Fibroblast of skin of scalp (primary cell): ENCODE data around the gene SLFN12L.
"Not testable (repeated sequence)": the region's sequence is repeated elsewhere in the genome, so short reads cannot be mapped to it uniquely, and the experiment has no call there.

ENCODE experiments used
- DNase-seq: peaks from one replicate; pipeline ENCODE4 v3.0.0-alpha.2; 2013

The SLFN12L gene

DNA sequence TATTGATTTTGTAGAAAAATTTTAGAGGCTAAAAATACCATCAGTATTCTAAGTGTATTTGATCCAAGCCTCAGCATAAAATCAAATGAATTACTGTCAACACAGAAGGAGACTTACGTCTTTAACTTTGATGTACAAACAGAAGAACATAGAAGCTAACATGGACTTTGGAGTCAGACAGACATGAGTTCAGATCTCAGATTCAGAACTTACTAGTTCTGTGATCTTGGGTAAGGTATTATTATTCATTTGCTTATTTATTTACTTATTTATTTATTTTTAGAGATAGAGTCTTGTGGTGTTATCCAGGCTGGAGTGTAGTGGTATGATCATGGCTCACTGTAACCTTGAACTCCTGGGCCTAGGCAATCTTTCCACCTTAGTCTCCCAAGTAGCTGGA is 4.0 kb upstream of the SLFN12L start:
- DNase-seq = no peak

GRCh38 chr17:35540589-35541404 is 3.3 kb upstream of the SLFN12L start:
- DNase-seq = peak; percentile 23

DNA sequence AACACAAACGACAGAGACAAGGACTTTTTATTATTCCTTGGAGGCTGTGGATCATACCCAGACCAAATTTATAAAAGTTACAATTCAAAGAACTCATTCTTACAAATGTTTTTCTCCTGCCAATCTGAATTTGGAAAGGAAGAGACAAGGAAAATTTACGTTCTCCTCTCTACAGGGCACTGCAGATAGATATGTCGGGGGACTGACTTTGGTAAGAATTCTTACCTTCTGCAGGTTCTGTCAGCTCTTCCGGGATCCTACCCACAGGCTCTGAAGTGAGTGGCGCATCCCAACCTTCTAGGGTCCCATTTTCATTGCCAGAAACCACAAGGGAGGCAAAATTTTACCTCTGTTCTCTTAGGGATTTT is 2.2 kb upstream of the SLFN12L start:
- DNase-seq = no peak

GRCh38 chr17:35536664-35537171 is 760 bp downstream of the SLFN12L start:
- DNase-seq = no peak

- DNase-seq = not testable (repeated sequence)
Measured at GRCh38 chr17:35535406-35535805, 2.1 kb downstream of the SLFN12L start.

DNA sequence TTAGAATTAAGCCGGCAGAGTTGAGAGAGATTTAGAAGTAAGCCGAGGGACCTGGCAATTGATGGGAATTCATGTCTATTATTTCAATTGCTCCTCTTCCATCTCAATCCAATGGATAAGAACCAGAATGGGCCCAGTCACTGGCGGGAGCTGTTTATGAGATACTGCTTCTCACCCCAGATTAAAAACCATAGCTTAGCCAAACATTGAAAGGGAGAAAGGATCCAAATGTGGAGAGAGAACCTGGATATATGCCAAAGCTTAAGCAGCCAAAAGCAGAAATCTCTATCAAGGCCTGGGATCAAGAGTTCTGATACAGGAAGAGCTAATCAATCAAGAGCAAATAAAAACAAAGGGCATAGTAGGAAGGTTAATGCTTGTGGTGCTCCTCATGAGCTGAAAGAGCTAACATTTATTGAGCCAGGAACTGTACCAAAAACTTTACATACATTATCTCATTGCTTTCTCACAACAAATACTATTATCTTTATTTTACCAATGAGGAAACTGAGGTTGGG is 2.8 kb downstream of the SLFN12L start:
- no peak for DNase-seq

GRCh38 chr17:35531160-35531559 is 6.3 kb downstream of the SLFN12L start:
- no peak for DNase-seq

DNA sequence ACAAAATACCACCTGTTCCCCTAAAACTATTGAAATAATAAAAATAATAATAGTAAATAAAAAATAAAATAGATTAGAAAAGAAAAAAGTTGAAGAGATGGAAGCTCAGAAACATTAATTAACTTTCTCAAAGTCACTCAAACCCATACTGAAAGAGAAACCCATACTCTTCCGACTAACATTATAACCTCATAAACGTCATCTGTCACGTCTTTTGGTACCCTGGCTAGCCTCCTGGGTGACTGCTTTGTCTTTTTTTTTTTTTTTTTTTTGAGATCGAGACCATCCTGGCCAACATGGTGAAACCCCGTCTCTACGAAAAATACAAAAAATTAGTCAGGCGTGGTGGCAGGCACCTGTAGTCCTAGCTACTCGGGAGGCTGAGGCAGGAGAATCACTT is 7.6 kb downstream of the SLFN12L start:
- no peak for DNase-seq

DNA sequence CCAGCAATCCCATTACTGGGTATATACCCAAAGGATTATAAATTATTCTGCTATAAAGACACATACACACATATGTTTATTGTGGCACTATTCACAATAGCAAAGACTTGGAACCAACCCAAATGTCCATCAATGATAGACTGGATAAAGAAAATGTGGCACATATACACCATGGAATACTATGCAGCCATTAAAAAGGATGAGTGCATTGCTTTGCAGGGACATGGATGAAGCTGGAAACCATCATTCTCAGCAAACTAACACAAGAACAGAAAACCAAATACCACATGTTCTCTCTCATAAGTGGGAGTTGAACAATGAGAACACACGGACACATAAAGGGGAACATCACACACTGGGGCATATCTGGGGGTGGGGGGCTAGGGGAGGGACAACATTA is 8.2 kb downstream of the SLFN12L start:
- DNase-seq = not testable (repeated sequence)

GRCh38 chr17:35523296-35523695 is 14.2 kb downstream of the SLFN12L start:
- no peak for DNase-seq

GRCh38 chr17:35521654-35522256 is 15.7 kb downstream of the SLFN12L start:
- not testable (repeated sequence) for DNase-seq

DNA sequence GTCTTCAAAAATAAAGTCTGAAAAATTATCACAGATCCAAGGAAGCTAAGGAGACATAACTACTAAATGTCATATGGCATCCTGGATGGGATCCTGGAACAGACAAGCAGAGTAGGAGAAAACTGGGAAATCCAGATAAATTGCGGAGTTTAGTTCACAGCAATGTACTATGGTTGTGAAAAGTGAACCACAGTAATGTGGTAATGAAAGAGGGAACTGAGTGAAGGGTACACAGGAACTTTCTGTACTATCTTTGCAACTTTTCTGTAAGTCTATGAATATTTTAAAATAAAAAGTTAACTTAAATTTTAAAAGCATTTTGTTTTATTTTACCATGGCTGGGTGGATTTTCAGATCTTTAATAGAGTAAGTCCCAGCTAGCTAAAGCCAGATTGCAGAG is 16.3 kb downstream of the SLFN12L start:
- no peak for DNase-seq

DNA sequence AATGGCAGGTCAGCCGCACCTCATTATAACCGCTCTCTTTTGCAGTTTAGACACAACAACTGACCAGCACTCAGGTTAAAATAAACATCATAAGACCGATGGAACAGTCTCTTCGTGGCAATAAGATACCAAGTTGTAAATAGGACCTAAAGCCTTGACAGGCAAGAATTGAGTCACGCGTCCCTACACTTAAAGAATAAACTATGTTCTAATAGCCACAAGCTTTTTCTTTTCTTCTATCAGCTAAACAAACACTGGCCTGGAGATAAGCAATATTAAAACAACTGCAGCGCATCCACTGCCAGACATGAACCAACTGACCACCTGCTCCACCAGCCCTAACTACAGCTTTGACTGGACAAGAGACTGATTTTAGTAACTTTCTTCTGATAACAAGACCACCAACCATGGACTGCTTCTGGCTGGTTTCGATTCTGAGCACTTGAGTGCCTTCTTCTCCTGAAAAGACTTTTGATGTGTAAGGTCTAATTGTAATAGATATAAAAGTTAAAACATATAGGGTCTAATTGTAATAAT is 17.5 kb downstream of the SLFN12L start:
- DNase-seq = no peak

DNA sequence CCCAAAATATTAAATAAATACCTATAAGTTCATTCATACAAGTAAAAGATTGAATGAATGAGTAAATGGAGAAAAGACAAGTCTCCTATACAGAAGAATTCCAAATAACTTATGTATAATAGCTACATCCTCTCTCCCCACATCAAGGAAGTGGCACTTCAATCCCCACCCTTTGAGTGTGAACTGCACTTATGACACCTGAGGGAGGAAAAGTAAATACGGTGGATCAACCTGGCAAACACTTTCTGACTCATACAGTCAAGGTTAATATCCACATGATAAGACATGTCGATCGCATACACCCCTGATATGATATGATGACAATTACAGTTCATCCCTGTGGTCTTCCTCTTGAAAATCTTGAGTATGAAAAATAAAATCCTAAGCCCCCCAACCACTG is 18.0 kb downstream of the SLFN12L start:
- no peak for DNase-seq

DNA sequence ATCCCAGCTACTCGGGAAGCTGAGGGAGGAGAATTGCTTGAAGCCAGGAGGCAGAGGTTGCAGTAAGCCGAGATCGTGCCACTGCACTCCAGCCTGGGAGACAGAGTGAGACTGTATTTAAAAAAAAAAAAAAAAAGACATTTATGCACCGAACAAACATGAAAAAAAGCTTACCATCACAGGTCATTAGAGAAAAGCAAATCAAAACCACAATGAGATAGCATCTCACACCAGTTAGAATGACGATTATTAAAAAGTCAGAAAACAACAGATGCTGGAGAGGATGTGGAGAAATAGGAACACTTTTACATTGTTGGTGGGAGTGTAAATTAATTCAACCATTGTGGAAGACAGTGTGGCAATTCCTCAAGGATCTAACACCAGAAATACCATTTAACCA is 19.0 kb downstream of the SLFN12L start:
- DNase-seq = not testable (repeated sequence)

GRCh38 chr17:35515027-35515426 is 22.5 kb downstream of the SLFN12L start:
- no peak for DNase-seq

- DNase-seq = peak; percentile 18
Measured at GRCh38 chr17:35514564-35514963, 22.9 kb downstream of the SLFN12L start.

GRCh38 chr17:35510052-35510451 is 27.4 kb downstream of the SLFN12L start:
- no peak for DNase-seq

GRCh38 chr17:35507714-35508113 is 29.8 kb downstream of the SLFN12L start:
- not testable (repeated sequence) for DNase-seq

GRCh38 chr17:35499548-35499947 is 37.9 kb downstream of the SLFN12L start:
- DNase-seq = no peak

DNA sequence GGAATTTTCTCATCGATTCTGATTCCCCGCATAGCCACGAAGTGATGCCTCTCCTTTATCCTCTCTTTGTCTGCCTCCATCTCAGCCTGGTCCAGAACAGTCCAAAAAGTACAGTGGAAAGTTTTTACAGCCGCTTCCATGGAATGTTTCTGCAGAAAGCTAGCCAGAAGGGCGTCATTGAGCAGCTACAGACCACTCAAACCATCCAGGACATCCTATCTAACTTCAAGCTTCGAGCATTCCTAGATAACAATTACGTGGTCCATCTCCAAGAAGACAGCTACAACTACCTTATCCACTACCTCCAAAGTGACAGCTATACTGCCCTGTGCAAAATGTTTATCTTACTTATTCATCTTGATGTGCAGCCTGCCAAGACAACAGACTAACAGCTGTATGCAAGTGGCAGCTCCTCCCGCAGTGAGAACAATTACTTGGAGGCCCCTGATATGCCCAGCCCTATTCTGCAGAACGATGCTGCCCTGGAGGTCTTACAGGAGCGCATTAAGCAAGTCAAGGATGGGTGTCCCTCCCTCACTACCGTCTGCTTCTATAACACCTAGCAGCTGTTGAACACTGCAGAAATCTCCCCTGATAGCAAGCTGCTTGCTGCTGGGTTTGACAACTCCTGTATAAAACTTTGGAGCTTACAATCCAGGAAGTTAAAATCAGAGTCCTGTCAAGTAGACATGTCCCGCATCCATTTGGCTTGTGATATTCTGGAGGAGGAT is 38.9 kb downstream of the SLFN12L start:
- no peak for DNase-seq

GRCh38 chr17:35496451-35497290 is 40.8 kb downstream of the SLFN12L start:
- no peak for DNase-seq
